GM19463 (cell line): Measurements from ENCODE around the gene RIMBP2.
"Not testable (repeated sequence)": the region's sequence is repeated elsewhere in the genome, so short reads cannot be mapped to it uniquely, and the experiment has no call there.

ENCODE experiments used
- ATAC-seq: cut with Tn5 transposase; IDR thresholded peaks from one replicate; pipeline ENCODE4 v1.9.1; 2021; ENCODE audit warnings: mild to moderate bottlenecking, moderate library complexity; ENCODE audit not compliant: unreplicated experiment

The RIMBP2 gene

DNA sequence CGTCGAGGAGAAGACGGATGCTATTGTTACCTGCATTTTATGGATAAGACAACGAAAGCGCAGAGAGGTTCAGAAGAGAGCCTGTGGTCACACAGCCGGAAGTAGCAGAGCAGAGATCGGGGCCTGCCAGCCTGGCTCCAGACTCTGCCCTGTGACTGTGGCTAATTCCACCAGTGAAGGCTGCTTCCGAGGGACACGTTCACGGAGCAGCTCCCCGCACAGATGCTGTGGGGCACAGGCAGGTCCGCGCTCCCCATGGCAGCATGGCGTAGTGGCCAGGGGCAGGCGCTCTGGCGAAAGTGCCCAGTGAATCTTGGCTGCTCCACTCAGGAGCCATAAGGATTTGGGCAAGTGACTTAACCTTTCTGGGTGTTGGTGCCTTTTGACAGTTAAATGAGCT, 9.8 kb downstream of the RIMBP2 start:
- no peak for ATAC-seq

DNA sequence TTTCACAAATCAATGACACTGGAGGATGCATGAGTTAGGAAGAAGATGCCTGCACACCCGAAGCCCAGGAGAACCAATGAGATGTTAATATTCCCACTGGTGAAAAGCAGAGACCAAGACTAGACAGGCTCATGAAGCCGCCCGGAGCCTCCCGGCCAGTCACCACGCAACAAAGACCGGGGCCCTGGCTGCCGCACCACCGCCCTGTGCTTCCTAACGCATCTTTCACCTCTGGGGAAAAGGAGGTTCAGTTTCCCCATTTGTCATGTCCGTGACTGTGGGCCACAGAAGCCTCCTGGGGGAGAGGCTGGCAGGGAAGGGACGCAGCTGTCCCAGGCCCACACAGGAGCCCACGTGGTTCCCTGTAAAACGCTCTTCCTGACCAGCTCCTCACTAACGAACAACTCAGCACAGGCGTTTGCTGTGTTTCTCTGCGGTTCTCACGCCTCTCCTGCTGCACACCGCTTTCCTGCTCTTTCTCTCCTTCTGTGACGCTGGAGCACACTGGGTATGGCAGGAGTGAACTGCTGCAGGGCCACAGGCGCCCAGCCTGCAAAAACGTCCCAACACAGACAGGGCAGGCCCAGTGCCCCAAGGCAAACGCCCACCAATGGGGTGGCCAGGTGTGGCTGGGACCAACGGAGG, 10.8 kb downstream of the RIMBP2 start:
- no peak for ATAC-seq

DNA sequence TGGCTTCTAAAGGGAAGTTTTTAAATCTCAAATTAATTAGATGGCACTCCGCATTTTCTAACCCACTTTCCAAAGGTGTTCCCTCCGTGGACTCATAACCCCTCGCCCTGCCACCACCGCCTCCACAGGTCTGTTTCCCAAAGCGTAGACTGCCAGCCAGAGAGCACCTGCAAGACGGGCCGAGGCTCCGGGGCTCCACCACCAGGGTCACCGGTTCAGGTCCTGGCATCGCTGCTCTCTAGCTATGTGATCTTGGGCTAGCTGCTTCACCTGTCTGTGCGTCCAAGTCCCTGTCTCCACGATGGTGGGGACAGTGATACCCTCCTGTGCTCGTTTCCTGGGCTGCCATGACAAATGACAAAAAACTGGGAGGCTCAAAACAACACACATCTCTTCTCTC, 11.5 kb downstream of the RIMBP2 start:
- no peak for ATAC-seq

DNA sequence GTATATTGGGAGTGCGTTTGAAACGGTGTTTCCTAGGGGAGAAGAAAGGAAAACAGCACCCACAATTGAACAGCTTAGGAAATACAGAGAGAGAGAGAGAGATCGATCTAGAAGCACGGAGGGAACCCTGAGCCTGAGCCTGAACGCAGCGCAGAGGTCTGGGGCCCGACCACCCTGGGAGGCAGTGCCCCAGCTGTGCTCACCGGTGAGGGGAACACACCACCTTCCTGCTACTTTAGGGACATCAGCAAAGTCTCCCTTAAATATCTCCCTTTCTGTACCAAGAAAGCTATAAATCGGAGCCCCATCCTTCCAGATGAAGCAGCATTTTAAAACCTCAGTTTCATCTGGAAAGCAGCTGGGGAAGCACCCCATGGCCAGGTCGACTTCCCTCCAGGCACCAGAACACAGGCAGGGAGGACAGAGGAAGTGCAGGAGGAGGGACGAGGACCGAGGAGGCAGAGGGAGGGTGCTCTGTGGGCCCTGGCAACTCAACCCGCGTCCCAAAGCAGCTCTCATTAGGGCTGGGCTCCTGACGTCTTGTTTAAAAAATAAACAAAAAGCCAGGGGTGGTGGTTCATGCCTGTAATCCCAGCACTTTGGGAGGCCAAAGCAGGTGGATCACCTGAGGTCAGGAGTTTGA, 12.2 kb downstream of the RIMBP2 start:
- no peak for ATAC-seq

DNA sequence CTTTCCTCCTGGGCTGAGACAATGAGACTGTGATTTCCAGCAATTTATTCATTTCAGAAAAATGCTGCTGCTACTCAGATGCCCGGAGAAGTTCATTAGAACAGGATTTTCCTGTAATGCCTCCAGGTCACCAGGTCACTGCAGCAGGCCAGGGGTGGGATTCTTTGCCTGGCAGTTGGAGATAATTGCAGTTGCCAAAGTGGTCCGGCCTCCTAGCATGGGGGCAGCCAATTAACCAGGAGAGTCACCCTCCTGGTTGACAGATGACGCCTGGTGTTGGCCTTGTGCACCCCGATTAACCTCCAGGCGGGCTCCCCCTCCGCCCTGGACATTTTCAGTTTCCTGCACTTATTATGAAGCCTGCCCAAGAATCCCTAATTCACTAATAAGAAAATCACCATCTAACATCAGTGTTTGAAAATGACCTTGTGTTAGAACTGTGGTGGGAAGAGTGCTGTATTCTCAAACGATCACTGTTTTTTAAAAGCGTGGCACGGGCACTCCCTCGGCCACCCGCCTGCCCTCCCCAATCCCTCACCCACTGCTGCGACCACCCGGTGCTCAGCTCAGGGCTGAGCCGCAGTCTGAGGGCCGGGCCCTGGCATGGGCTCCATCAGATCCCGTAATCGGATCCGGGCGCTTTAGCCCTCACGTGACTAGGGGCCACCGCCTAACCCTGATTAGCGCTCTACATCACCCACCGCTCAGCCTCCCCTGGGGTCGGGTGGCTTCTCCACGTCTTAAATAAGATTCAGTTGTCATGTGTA, 12.9 kb downstream of the RIMBP2 start:
- ATAC-seq: no peak

DNA sequence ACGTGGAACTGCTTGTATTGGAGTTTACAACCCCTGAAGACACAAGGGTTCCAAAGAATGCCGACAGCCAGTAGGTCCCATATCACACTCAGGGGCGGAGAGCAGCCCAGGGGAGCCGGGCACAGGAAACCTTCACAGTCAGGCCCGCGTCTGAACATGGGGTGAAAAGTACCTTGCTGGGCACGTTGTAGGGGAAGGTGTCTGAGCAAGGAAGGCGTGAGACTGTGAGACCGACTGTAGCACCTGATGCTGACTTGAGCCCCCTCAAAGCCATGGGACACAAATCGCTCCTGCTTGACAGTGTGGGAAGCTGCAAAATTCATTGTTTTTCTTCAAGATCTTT, 14.7 kb downstream of the RIMBP2 start:
- ATAC-seq: no peak

DNA sequence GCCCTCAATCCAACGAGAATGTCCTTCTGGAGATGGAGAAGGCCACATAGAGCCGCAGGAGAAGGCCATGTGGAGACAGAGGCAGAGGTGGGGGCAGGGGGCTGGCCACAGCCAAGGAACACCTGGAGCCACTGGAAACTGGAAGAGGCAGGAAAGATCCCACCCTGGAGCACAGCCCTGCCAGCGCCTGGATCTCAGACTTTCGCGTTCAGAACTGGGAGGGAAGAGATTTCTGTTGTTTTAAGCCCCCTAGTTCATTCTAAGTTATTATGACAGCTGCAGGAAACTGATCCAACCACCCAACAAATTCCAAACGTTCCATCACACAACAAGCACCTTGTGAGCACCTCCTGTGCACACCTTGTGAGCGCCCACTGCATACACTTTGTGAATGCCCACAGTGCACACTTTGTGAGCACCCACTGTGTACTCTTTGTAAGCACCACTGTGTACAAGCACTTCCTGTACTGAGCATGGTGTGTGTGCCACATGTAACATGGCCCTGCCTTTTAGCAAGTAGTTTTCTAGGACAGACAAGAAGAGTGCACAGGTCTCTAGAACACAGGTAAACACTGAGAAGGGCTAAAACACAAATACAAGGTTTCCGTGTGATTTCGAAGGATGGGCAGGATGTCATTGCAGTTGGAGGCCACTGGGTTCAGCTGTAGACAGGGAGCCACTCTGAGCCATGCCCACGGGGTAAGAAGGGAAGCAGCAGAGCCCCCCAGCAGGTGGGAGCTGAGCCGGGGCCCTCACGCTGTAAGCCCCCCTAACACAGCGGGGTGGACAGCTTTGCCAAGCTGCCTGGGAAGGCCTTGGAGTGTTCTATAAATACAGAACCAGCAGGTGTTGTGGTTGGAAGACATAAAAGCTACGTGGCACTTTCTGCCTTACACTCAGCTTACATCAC, 15.4 kb downstream of the RIMBP2 start:
- no peak for ATAC-seq

DNA sequence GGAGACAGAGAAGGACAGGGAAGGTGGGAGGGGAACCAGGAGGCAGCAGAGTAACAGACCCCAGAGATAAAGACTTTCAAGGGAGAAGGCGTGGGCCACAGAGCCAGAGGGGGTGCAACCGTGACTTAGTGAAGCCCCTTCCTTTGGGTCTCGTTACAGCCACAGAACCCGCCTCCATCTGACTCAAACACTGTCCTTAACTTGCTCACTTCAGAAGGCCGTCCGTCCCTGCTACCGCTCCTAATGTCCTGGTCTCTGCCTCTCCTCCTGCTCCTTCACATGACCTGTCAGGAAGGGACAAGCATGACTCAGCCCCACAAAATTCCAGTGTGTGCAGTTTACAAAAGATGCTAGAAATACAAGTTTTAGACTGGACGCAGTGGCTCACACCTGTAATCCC, 18.0 kb downstream of the RIMBP2 start:
- ATAC-seq: no peak

DNA sequence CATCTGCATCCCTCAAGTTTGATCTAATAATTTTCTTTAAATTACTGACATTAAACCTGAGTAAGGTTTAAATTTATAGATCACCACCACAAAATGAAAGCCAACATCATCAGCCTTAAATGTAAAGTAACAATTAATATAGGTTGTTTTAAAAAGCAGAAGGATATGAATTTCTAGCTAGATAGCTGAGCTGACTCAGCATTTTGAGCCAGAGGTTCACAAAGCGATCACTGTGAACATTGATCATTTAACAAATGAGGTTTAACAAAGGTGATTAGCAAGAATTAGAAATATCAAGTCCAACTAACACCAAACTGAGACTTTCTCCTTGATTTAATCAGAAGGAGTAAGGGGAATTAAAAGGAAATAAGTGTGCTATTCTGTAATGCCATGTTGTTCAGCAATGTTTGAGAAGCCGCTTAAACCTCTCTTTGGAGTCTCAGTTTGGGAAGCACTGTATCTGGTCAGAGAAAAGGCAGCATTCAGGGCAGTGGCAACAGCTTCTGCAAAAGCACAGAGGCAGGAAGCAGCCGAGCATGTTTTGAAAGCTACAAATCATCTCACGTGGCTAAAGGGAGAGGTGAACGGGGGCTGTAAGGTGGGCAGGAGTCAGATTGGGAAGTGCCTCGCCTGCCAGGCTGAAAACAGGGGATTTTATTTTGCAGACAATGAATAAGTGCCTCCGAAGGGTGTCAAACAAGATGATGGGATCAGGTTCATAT, 19.6 kb downstream of the RIMBP2 start:
- no peak for ATAC-seq

DNA sequence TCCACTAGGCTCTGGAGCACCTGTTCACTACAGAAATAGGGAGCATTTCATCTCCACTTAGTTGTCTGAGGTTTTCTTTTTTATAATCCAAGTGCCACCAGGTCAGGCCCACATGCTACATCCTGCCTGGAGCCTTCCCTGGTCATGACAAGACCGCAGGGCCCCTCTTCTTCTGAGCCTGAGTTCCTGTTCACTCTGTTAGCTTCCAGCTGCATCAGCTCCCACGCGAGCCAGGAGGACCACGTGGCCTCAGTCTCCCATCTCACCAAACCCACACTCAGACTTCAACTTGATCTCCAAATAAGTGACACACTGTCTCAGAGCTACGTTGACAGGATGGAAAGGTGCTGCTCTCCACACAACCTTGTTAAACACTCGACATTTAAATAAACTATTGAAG, 21.0 kb downstream of the RIMBP2 start:
- ATAC-seq: no peak

DNA sequence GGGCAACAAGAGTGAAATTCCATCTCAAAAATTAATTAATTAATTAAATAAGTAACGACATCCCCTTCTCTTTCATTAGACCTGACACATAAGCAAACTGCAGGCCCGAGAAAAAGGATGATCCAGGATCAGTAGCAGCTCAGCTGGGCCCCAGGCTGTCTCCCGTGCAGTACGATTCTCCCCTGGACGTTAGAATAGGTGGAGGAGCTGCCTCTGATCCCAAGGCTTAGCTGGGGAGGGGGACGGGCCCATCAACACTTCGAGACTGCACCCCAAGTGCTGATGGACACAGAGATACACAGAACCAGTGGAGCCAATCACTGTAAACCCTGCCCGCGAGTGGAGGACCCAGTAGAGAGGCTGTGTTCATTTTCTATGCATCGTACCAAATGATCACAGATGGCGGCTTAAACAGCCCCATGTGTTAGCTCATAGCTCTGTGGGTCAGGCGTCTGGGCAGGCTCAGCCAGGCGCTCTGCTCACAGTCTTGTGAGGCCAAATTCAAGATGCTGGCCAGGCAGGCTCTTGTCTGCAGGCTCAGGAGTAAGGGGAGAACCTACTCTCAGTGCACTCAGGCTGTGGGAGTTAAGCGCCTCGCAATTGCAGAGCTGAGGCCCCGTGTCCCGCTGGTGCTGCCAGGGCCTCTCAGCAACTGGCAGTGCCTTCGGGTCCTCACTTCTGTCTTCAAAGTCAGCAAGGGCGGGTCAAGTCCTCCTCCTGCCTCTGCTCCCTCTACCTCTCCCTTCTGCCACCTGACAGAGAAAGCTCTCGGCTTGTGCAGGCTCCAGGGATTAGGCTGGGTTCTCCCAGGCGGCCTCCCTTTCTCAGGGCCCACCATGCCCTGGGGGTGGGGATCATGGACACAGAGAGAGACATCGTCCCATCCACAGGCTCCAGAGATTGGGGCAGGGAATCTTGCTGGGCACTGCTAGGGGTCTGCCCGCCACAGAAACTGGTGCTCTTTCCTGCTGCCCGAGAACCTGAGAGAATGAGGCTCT, 26.4 kb downstream of the RIMBP2 start:
- ATAC-seq: no peak

DNA sequence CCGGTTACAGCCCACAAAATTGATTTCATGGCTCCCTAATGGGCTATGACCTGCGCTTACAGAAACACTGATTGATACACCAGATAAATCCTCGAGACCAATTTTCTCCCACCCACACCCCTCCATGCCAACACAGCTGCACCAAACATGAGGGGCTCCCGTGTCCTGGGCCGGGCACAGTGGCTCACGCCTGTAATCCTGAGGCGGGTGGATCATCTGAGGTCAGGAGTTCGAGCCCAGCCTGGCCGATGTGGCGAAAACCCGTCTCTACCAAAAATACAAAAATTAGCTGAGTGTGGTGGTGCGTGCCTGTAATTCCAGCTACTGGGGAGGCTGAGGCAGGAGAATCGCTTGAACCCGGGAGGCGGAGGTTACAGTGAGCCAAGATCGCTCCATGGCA, 27.1 kb downstream of the RIMBP2 start:
- not testable (repeated sequence) for ATAC-seq

DNA sequence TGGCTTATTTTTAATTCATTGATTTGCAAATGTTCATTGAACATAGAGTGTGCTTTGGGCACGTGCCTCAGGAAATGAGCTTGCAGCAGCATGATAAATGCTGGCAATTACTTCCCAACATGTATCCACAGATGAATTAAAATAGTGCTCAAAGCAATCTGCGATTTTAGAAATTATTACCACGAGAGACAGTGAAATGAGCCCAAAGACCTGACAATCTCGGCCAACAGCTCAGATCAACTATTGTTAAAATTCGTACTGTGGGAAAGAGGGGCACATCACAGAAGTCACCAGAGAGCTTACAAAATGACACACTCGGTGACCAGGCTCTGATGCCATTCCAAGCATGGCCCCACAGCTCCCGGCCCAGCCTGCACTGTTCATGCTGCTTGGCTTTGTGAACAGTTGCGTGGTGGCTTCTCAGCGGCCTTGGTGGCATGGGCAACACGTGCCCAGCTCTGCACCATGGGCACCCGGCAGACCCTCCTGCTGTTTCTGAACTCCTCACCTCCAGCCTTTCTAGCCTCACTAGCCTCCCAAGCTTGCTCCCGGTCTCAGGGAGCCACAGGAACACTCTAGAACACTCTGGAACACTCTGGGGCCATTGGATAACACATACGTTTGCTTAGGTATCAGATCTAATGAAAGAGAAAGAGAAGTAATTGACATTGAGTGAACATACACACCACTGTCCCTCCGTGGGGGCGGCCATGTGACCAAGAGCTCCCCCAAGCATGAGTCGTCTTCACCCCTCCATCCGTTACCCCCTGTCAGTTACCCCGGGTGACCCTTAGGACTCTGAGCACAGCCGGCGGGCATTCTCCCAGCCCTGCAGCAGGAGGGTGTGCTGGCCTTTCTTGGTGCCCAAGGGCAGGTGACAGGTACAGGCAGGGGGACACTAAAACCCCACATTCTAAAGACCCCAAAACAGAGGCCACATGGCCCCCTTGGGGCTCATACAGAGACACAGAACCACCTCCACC, 28.0 kb downstream of the RIMBP2 start:
- no peak for ATAC-seq

DNA sequence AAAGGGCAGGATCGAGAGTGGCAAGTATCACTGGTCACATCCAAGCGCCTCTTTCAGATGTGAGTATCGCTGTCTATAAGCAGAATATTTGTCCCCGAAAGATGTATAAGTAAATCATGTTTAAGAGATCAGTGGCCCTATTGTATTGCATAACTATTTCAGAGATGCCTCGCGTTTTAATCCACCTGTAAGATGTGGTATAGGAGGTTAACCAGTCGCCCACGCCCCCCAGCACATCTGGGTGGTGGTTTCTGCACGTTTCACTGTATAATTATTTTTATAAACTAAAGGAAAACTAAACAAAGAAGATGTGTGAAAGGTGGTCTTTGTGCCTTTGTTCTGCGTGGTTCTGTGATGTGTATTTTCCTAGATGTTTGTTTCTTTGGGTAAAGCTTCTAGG, 28.9 kb downstream of the RIMBP2 start:
- no peak for ATAC-seq

DNA sequence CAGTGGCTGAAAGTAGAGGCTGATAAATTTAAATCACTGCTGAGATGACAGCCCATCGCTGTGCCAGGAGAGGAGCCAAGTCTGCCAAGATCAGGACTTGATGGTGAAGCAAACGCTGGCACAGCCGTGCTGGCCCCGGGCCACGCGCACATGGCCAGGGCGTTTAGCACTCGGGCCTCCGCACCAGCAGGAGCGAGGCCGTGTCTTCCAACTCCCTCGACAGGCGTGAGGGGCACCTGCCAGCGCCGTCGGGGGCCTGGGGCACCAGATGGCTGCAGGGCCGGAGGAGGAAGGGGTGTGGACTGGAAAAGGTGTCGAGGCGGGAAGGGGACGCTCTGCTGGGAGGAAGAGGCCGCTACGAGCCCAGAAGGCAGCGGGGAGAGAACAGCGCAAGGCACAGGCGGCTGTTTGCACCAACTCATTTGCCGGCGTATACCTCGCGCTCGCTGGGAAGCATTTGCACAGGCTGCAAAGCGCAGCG, 29.5 kb downstream of the RIMBP2 start:
- ATAC-seq: no peak

DNA sequence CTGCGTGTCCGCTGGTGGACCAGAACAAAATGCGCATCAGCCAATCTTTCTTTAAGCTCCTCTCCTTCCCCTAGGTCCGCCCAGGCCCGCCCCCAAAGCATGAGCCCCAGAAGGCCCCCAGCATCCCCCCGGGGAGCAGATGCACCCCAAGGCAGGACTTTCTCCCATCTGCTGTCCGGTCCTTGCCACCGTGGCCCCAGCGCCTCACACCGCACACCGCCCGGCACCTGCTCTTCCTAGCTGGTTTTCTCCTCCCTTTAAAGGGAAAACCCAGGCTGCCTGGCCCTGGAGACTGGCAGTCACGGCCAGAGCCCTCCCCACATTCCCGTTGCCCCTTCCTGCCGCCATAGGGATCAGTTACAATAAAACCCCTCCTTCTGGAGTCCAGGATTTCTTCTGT, 30.2 kb downstream of the RIMBP2 start:
- ATAC-seq: no peak

DNA sequence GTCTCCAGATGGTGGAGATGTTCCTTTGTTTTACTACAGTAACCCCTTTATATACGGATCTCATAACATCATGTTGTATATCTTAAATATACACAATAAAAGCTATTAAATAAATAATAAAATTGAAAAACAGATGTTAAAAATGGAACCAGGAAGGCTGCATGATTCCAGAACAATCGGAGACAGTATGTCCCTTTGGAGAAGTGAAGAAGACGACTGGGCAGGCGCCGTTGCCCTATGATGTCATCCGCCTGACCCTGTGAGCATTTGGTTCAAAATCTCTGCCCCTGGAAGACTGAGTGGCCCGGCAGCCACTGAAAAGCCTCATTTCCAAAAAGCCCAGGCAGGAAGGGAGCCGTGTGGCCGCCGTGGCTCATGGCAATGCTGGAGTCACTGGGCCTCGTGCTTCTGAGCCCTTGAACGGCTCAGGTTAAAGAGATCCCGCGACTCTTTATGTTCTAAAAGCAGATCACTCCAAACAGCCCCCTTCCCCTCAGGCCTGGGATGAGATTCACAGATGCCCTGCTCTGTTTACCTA, 30.8 kb downstream of the RIMBP2 start:
- no peak for ATAC-seq

DNA sequence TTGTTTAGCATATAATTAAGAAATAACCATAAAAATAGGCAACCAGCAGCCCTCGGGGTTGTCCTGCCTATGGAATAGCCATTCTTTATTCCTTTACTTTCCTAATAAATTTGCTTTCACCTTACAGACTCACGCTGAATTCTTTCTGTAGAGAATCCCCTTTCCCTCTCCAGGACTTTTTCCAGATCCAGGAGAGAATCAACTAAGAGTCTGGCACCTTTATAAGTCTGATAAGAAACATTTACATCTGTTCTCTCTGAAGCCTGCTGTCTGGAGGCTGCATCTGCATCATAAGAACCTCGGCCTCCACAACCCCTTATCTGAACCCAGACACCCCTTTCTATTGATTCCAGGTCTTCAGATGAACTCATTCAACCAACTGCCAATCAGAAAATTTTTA, 32.3 kb downstream of the RIMBP2 start:
- no peak for ATAC-seq
